ENCODE data around the gene PSENEN.
"Not testable (repeated sequence)": the region's sequence is repeated elsewhere in the genome, so short reads cannot be mapped to it uniquely, and the experiment has no call there.

Gene PSENEN

GRCh38 chr19:35719402-35720162 lies 25.9 kb upstream of the PSENEN start:
- DNase-seq: no peak

DNA sequence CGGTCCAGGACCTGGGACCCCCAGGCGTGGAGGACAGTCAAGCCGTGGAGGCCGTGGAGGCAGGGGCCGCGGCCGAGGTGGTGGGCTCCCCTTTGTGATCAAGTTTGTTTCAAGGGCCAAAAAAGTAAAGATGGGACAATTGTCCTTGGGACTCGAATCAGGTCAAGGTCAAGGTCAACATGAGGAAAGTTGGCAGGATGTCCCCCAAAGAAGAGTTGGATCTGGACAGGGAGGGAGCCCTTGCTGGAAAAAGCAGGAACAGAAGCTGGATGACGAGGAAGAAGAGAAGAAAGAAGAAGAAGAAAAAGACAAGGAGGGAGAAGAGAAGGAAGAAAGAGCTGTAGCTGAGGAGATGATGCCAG lies 25.3 kb upstream of the PSENEN start:
- DNase-seq: no peak

DNA sequence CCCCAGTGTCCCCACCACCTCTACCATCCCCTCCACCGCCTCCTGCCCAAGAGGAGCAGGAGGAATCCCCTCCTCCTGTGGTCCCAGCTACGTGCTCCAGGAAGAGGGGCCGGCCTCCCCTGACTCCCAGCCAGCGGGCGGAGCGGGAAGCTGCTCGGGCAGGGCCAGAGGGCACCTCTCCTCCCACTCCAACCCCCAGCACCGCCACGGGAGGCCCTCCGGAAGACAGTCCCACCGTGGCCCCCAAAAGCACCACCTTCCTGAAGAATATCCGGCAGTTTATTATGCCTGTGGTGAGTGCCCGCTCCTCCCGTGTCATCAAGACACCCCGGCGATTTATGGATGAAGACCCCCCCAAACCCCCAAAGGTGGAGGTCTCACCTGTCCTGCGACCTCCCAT lies 24.8 kb upstream of the PSENEN start:
- DNase-seq: no peak

DNA sequence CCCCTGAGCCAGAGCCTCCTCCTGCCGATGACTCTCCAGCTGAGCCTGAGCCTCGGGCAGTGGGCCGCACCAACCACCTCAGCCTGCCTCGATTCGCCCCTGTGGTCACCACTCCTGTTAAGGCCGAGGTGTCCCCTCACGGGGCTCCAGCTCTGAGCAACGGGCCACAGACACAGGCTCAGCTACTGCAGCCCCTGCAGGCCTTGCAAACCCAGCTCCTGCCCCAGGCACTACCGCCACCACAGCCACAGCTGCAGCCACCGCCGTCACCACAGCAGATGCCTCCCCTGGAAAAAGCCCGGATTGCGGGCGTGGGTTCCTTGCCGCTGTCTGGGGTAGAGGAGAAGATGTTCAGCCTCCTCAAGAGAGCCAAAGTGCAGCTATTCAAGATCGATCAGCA lies 24.1 kb upstream of the PSENEN start:
- no peak for DNase-seq

DNA sequence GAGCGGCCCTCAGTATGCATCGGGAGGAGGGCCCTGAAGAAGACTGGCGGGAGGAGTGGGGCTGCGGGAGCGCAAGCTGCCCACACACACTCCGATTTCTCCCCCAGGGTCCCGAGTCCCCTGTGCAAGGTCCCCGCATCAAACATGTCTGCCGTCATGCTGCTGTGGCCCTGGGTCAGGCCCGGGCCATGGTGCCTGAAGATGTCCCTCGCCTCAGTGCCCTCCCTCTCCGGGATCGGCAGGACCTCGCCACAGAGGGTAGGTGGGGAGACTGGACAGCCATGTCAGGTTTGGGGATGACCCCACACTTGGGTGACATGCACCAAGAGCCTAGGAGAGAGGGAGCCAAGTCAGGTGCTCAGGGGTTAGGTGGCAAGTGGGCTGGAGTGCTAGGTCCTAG lies 23.0 kb upstream of the PSENEN start:
- DNase-seq: no peak

DNA sequence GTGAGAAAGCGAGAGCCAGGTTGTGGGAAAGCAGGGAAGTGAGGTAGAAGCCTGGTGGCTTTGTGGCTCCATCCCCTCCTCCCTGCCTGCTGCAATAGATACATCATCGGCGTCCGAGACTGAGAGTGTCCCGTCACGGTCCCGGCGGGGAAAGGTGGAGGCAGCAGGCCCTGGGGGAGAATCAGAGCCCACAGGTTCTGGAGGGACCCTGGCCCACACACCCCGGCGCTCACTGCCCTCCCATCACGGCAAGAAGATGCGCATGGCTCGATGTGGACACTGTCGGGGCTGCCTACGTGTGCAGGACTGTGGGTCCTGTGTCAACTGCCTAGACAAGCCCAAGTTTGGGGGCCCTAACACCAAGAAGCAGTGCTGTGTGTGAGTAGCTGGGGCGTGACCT lies 22.6 kb upstream of the PSENEN start:
- DNase-seq: no peak

GRCh38 chr19:35723671-35724070 lies 21.8 kb upstream of the PSENEN start:
- no peak for DNase-seq

DNA sequence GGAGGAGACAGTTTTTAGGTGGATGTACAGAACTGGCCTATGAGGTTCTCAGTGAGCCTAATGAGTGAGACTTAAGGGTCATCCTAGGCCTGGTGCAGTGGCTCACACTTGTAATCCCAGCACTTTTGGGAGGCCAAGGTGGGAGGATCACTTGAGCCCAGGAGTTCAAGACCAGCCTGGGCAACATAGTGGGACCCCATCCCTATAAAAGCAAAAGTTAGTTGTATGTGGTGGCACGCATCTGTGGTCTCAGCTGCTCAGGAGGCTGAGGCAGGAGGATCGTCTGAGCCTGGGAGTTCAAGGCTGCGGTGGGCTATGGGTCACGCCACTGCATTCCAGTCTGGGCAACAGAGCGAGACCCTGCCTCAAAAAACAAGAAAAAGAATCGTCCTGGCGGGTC lies 21.3 kb upstream of the PSENEN start:
- not testable (repeated sequence) for DNase-seq

- DNase-seq: no peak
Observed at GRCh38 chr19:35724560-35724959, 20.9 kb upstream of the PSENEN start.

GRCh38 chr19:35725216-35725861 lies 20.1 kb upstream of the PSENEN start:
- DNase-seq: no peak

DNA sequence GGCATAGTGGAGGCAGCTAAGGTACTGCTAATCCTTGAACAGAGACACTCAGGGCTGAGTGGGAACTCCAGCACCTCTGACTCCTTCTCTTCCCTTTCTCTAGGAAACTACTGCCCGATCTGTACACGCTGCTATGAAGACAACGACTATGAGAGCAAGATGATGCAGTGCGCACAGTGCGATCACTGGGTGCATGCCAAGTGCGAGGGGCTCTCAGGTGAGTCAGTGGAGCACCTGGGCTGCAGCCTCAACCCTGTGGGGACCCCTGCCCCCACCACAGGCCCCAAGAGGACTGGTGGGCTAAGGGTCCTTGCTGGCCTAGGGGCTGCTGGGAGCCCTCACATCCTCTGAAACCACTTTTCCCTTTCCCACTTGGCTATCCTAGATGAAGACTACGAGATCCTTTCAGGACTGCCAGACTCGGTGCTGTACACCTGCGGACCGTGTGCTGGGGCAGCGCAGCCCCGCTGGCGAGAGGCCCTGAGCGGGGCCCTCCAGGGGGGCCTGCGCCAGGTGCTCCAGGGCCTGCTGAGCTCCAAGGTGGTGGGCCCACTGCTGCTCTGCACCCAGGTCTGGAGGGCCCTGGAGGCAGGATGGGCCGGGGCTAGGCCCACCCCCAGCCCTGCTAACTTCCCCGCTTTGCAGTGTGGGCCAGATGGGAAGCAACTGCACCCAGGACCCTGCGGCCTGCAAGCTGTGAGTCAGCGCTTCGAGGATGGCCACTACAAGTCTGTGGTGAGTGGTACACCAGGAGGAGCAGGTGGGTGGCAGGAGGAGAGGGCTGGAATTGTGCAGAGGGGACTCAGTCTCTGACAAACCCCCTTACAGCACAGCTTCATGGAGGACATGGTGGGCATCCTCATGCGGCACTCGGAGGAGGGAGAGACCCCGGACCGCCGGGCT lies 18.1 kb upstream of the PSENEN start:
- no peak for DNase-seq

GRCh38 chr19:35727956-35728706 lies 17.3 kb upstream of the PSENEN start:
- DNase-seq: no peak

- no peak for DNase-seq
Observed at GRCh38 chr19:35729021-35729420, 16.4 kb upstream of the PSENEN start.

DNA sequence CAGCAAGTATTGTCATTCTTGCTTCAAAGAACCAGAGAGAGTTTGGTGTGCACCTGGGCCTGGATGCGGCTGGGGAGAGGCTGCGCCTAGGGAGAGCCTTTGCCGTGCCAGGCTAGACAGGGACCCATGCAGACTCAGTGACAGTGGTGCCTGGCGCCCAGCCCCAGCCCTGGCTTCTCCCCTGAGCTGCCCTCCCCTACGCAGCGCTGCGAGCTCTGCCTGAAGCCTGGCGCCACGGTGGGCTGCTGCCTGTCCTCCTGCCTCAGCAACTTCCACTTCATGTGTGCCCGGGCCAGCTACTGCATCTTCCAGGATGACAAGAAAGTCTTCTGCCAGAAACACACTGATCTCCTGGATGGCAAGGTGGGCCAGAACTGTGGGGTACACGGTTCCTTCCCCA lies 15.7 kb upstream of the PSENEN start:
- DNase-seq: no peak

DNA sequence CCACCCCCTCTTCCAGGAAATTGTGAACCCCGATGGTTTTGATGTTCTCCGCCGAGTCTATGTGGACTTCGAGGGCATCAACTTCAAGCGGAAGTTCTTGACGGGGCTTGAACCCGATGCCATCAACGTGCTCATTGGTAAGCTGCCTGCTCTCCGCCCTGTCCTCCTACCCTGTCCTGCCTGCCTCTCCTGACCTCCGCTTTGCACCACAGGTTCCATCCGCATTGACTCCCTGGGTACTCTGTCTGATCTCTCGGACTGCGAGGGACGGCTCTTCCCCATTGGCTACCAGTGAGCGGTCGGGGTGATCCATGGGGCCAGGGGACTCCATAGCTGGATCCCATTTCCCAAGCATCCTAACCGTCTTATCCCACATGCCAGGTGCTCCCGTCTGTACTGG lies 15.1 kb upstream of the PSENEN start:
- DNase-seq: no peak

- DNase-seq: no peak
Observed at GRCh38 chr19:35731353-35731752, 14.1 kb upstream of the PSENEN start.

DNA sequence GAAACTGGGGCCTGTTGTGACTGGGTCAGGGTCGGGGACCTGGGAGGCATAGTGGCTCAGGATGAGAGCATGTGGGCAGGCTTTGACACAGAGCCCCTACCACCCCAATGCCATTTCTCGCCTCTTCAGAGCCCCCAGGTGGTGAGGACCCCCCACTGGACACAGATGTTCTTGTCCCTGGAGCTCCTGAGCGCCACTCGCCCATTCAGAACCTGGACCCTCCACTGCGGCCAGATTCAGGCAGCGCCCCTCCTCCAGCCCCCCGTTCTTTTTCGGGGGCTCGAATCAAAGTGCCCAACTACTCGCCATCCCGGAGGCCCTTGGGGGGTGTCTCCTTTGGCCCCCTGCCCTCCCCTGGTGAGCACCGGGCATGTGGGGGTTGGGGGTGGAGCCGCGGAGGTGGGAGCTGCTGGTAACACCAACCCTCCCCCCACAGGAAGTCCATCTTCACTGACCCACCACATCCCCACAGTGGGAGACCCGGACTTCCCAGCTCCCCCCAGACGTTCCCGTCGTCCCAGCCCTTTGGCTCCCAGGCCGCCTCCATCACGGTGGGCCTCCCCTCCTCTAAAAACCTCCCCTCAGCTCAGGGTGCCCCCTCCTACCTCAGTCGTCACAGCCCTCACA lies 13.6 kb upstream of the PSENEN start:
- no peak for DNase-seq

GRCh38 chr19:35732540-35733179 lies 12.8 kb upstream of the PSENEN start:
- DNase-seq: no peak

DNA sequence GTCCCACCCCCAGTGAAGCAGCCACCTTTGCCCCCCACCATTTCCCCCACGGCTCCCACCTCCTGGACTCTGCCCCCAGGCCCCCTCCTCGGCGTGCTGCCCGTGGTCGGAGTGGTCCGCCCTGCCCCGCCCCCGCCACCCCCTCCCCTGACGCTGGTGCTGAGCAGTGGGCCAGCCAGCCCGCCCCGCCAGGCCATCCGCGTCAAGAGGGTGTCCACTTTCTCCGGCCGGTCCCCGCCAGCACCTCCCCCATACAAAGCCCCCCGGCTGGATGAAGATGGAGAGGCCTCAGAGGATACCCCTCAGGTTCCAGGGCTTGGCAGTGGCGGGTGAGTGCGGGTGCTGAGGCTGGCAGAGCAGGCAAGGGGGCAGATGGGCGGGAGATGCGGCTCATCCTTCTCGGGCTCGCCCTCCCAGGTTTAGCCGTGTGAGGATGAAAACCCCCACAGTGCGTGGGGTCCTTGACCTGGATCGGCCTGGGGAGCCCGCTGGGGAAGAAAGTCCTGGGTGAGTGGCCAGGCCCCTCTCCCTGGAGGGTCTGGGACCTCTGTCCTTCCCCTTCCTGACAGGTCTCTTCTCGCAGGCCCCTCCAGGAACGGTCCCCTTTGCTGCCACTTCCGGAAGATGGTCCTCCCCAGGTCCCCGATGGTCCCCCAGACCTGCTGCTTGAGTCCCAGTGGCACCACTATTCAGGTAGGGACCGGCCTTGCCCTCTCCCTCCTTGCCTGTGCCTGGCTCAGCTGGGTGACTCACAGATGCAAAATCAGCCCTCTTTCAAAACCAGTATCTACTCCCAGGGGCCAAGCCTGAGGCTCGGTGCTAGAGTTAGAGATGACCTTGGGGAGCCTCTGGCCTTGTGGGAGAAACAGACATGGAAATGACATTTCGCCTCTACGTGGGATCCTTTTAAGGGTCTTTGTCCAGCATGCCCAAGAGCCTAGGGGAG lies 12.0 kb upstream of the PSENEN start:
- no peak for DNase-seq

GRCh38 chr19:35734273-35734672 lies 11.2 kb upstream of the PSENEN start:
- DNase-seq: no peak

- DNase-seq: no peak
Observed at GRCh38 chr19:35734889-35735288, 10.6 kb upstream of the PSENEN start.

Data from eye (tissue), 1 donor.